Omental fat pad (tissue), 4 donors: ENCODE results near the gene EDEM1. TPM values are rescaled to one million over a fixed set of nuclear protein-coding genes. Genes with fewer than 3 reads are reported as not detected.
"Not testable (repeated sequence)": the region's sequence is repeated elsewhere in the genome, so short reads cannot be mapped to it uniquely, and the experiment has no call there.

Experiments used
- ATAC-seq: fragments of 150-250 bp; one replicate; pipeline ENCODE4 v1.9.1; 2016; ENCODE audit warnings: mild to moderate bottlenecking, moderate library complexity; ENCODE audit not compliant: low FRiP score
- DNase-seq: peaks from one replicate; pipeline ENCODE4 v3.0.0-alpha.2; 2019; ENCODE audit warnings: low spot score
- total RNA-seq, 4 donors: library from RNA; depleted of rRNA; stranded (reverse); fragments of >200 nt; gene quantifications; one replicate each; pipeline ENCODE4 v1.1.0, GENCODE V29; 2016
- TF ChIP-seq, protein P1 (sequence below), 3 donors: fragments of 450-650 bp; IDR thresholded peaks; one replicate each; pipeline ENCODE4 v1.5.1; 2016 to 2017; ENCODE audit warnings: antibody characterized with exemption in 3 of 3, mild to moderate bottlenecking in 3 of 3, moderate library complexity in 2 of 3

The EDEM1 gene
- total RNA-seq, 4 donors from 2014 or later = 32.7 to 69.4 (median 49.9) TPM

DNA sequence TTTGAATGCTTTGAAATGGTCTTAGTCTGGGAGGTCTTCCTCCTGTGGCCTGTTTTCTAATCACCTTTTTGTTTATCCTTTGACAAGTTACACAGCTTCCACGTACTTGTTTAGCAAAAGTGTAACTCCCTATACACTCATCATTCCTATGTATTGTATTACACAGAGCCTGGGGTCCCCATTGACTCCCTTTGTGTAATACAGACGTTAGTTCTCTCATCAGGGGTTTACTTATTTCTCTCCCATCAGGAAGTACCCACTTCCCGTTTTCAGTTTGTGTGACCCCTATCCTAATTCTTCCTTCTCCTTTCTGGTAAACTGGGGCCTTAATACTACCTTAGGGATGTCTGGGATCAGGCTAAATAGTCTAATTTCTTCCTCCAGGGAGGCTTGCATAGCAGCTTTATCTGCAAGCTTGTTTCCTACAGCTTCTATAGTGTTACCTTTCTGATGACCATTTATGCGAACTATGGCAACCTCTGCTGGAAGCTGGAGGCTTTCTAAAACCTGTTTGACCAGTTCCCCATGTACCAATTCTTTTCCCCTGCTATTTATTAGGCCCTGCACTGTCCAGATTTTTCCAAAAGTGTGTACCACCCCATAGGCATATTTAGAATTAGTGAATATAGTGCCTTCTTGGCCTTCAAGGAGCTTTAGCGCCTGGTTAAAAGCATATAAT, 43.1 kb upstream of the EDEM1 start:
- ATAC-seq = no peak
- DNase-seq = no peak
- TF ChIP-seq, protein P1, sequence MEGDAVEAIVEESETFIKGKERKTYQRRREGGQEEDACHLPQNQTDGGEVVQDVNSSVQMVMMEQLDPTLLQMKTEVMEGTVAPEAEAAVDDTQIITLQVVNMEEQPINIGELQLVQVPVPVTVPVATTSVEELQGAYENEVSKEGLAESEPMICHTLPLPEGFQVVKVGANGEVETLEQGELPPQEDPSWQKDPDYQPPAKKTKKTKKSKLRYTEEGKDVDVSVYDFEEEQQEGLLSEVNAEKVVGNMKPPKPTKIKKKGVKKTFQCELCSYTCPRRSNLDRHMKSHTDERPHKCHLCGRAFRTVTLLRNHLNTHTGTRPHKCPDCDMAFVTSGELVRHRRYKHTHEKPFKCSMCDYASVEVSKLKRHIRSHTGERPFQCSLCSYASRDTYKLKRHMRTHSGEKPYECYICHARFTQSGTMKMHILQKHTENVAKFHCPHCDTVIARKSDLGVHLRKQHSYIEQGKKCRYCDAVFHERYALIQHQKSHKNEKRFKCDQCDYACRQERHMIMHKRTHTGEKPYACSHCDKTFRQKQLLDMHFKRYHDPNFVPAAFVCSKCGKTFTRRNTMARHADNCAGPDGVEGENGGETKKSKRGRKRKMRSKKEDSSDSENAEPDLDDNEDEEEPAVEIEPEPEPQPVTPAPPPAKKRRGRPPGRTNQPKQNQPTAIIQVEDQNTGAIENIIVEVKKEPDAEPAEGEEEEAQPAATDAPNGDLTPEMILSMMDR (IDR thresholded peaks at IDR 0.05) = no peak

DNA sequence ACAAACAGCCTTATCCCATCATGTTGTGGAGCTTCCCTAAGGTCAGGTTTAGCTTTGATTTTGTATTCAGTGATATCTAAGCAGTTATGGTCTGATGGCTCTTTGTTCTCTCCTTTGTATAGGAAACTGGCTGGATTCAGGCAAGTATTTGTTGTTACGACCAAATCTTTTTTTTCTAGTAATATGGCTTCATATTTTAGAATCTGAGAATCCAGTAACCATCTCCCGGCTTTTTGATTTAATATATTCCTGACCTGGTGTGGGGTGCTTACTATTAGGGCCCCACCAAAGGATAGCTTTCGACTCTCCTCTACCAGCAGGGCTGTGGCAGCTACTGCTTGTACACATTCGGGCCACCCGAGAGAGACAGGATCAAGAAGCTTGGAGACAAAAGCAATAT, 42.4 kb upstream of the EDEM1 start:
- TF ChIP-seq, protein P1 (IDR thresholded peaks at IDR 0.05) = no peak
- DNase-seq (no peak), ATAC-seq (no peak)

DNA sequence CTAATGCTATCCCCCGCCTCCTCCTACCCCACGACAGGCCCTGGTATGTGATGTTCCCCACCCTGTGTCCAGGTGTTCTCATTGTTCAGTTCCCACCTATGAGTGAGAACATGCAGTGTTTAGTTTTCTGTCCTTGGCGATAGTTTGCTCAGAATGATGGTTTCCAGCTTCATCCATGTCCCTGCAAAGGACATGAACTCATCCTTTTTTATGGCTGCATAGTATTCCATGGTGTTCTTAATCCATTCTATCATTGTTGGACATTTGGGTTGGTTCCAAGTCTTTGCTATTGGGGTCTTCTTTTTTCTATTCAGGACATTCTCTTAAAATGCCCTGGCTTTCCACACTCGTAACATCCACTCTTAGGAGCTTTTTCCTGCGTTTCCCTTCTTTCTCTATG, 40.4 kb upstream of the EDEM1 start:
- DNase-seq, ATAC-seq: not testable (repeated sequence)

DNA sequence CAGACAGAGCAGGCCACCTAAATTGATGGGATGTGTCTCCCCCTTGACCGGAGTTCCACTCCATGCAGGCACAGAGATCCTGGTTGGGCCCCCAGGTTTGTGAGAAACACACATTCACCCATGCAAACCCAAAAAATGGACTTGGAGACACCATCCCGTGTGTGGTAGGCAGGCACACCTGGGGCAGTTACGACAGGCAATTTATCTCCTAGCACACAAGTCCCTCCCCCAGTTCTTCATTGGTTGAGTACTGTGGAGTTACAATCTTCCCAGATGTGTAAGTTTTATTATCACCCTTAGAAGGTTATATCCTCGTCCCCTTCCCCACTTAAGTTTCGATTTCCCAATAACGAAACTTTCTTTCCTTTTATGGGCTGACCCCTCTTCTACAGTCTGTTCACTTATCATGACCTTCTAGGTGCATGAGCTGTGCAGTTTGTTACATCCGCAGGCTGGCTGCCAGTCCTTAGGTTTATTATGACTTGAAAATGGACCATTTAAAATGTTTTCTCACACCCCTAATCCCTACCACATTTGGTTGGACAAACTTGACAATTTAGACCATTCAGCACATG, 38.1 kb upstream of the EDEM1 start:
- no peak for DNase-seq
- TF ChIP-seq, protein P1 (IDR thresholded peaks at IDR 0.05) = no peak
- ATAC-seq = no peak

DNA sequence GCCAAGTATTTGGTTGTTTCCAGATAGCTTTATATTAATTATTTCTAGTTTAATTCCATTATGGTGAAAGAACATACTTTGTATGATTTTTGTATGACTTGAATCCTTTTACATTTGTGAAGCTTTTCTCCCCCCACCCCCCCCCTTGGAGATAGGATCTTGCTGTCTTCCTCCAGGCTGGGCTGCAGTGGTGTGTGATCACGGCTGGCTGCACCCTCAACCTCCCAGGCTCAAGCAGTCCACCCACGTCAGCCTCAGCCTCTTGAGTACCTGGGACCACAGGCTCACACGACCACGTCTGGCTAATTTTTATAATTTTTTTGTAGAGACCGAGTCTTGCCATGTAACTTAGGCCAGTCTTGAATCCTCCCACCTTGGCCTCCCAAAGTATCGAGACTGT, 35.9 kb upstream of the EDEM1 start:
- ATAC-seq = no peak
- TF ChIP-seq, protein P1 (IDR thresholded peaks at IDR 0.05) = no peak
- no peak for DNase-seq

DNA sequence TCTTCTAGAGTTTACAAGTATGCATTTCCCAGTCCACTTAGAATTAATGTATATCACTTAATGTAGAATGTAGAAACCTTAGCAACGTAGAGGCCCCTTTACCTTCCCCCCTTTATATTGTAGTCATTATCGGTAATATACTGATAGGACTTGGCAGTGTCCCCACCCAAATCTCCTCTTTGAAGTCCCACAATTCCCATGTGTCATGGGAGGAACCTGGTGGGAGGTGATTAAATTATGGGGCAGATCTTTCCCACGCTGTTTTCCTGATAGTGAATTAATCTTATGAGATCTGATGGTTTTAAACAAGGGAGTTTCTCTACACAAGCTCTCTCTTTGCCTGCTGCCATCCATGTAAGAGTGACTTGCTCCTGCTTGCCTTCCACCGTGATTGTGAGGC, 34.4 kb upstream of the EDEM1 start:
- no peak for DNase-seq
- TF ChIP-seq, protein P1 (IDR thresholded peaks at IDR 0.05) = no peak
- no peak for ATAC-seq

DNA sequence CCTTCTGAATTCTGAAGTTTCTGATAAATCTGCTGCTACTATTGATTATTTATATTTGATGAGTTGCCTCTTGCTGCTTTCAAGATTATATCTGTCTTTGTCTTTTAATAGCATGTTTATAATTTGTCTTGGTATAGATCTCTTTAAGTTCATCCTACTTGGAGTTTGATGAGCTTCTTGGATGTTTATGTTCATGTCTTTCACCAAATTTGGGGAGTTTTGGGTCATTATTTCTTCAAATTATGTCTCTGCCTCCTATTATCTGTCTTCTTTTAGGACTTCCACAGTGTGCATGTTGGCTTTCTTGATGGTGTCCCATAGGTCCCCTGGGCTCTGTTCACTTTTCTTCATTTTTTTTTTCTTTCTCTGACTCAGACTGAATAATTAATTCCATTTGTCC, 32.3 kb upstream of the EDEM1 start:
- ATAC-seq = no peak
- DNase-seq = no peak
- TF ChIP-seq, protein P1 (IDR thresholded peaks at IDR 0.05) = no peak
